Activated CD8-positive, alpha-beta memory T cell treated with anti-CD3 and anti-CD28 coated beads for 36 hours (primary cell): ENCODE data around the gene SC5D. TPM values are rescaled to one million over a fixed set of nuclear protein-coding genes. Genes with fewer than 3 reads are reported as not detected.

Experiments
- CTCF ChIA-PET: fragments of 350-600 bp; sonication (Branson Sonifier 250); formaldehyde crosslinking; loops from one replicate; lab custom pipeline; 2021; ENCODE audit warnings: antibody characterized with exemption; lab: Charles Lee
- POLR2A ChIA-PET: fragments of 350-600 bp; sonication (Branson Sonifier 250); formaldehyde crosslinking; loops from one replicate; lab custom pipeline; 2021; ENCODE audit warnings: antibody characterized with exemption; lab: Charles Lee
- total RNA-seq, 2 experiments: library from RNA; stranded (reverse); gene quantifications; one replicate each; pipeline ENCODE4 v1.2.3, GENCODE V29; 2021

The SC5D gene
- 10 to 100 TPM; 20.1 to 22.6 TPM for total RNA-seq

GRCh38 chr11:121292495-121293287 lies at the start of gene SC5D:
Gene SC5D (plus strand): TSS chr11:121292771. CDS start chr11:121303376, 10,605 bp downstream.
- ChIA-PET CTCF (interaction anchor here (0.8 kb wide), 1 partner anchor 15 kb away, joined by 3 read pairs; no protein-coding TSS in a partner anchor), POLR2A (interaction anchor here (0.9 to 1.5 kb wide), 2 partner anchors 75 to 158 kb away, joined by 3 to 4 read pairs; no protein-coding TSS in a partner anchor)

- ChIA-PET CTCF (interaction anchor here (1.7 kb wide), 1 partner anchor 11 kb away, joined by 4 read pairs; no protein-coding TSS in a partner anchor), POLR2A (interaction anchor here (0.7 kb wide), 1 partner anchor 476 kb away, joined by 3 read pairs; no protein-coding TSS in a partner anchor)
Measured at GRCh38 chr11:121244884-121245283, 47.7 kb upstream of the SC5D start.

GRCh38 chr11:121246021-121246768 lies 46.4 kb upstream of the SC5D start:
- CTCF ChIA-PET, result interaction anchor here (1.7 kb wide), 1 partner anchor 10 kb away, joined by 4 read pairs; no protein-coding TSS in a partner anchor
- POLR2A ChIA-PET, result no interaction called here

GRCh38 chr11:121246769-121247035 lies 45.9 kb upstream of the SC5D start:
- POLR2A ChIA-PET, result no interaction called here

GRCh38 chr11:121248496-121248895 lies 44.1 kb upstream of the SC5D start:
- ChIA-PET POLR2A (no interaction called here), CTCF (interaction anchor here (0.7 kb wide), 1 partner anchor 260 kb away, joined by 3 read pairs; no protein-coding TSS in a partner anchor)

More at GRCh38 chr11:121246769-121247035, 45.9 kb upstream of the SC5D start:
- CTCF ChIA-PET, result no interaction called here

- POLR2A ChIA-PET, result no interaction called here
- CTCF ChIA-PET, result no interaction called here
Measured at GRCh38 chr11:121249039-121249663, 43.4 kb upstream of the SC5D start.

- ChIA-PET CTCF (interaction anchor here (1.3 kb wide), 1 partner anchor 340 kb away, joined by 6 read pairs; no protein-coding TSS in a partner anchor), POLR2A (no interaction called here)
Measured at GRCh38 chr11:121250843-121251242, 41.7 kb upstream of the SC5D start.

GRCh38 chr11:121253951-121254350 lies 38.6 kb upstream of the SC5D start:
- POLR2A ChIA-PET, result no interaction called here
- CTCF ChIA-PET, result interaction anchor here (1.5 kb wide), 1 partner anchor 338 kb away, joined by 4 read pairs; no protein-coding TSS in a partner anchor

GRCh38 chr11:121254756-121255155 lies 37.8 kb upstream of the SC5D start:
- ChIA-PET POLR2A (no interaction called here), CTCF (interaction anchor here (1.5 kb wide), 1 partner anchor 337 kb away, joined by 4 read pairs; no protein-coding TSS in a partner anchor)

GRCh38 chr11:121255473-121256125 lies 37.0 kb upstream of the SC5D start:
- ChIA-PET CTCF (interaction anchor here (1.3 to 1.5 kb wide), 2 partner anchors 10 to 336 kb away, joined by 4 read pairs; no protein-coding TSS in a partner anchor), POLR2A (no interaction called here)

GRCh38 chr11:121257289-121257688 lies 35.3 kb upstream of the SC5D start:
- CTCF ChIA-PET, result no interaction called here
- POLR2A ChIA-PET, result no interaction called here

- CTCF ChIA-PET, result no interaction called here
- POLR2A ChIA-PET, result no interaction called here
Measured at GRCh38 chr11:121257976-121258375, 34.6 kb upstream of the SC5D start.

GRCh38 chr11:121265586-121265985 lies 27.0 kb upstream of the SC5D start:
- POLR2A ChIA-PET, result no interaction called here
- CTCF ChIA-PET, result no interaction called here

GRCh38 chr11:121268581-121268980 lies 24.0 kb upstream of the SC5D start:
- CTCF ChIA-PET, result interaction anchor here (0.5 kb wide), 1 partner anchor 1317 kb away, joined by 5 read pairs; no protein-coding TSS in a partner anchor
- POLR2A ChIA-PET, result no interaction called here

- CTCF ChIA-PET, result no interaction called here
- POLR2A ChIA-PET, result no interaction called here
Measured at GRCh38 chr11:121270001-121270678, 22.4 kb upstream of the SC5D start.

- ChIA-PET POLR2A (no interaction called here), CTCF (no interaction called here)
Measured at GRCh38 chr11:121274332-121274991, 18.1 kb upstream of the SC5D start.

- ChIA-PET POLR2A (no interaction called here), CTCF (no interaction called here)
Measured at GRCh38 chr11:121281698-121282097, 10.9 kb upstream of the SC5D start.

GRCh38 chr11:121282386-121282785 lies 10.2 kb upstream of the SC5D start:
- CTCF ChIA-PET, result no interaction called here
- POLR2A ChIA-PET, result no interaction called here
